Hepatocyte (in vitro differentiated cells): ENCODE measurements around the gene ZSWIM4.

Experiments
- EZH2 ChIP-seq: fragments of 200-600 bp; sonication (generic); IDR thresholded peaks from 2 replicates; pipeline ENCODE4 v1.6.1; 2016; ENCODE audit warnings: antibody characterized with exemption, mild to moderate bottlenecking, borderline replicate concordance
- EZH2phosphoT487 ChIP-seq: fragments of 200-600 bp; sonication (generic); IDR thresholded peaks from one replicate; pipeline ENCODE4 v1.6.1; 2018; ENCODE audit warnings: antibody characterized with exemption, mild to moderate bottlenecking, low read depth, moderate library complexity; ENCODE audit not compliant: unreplicated experiment, severe bottlenecking
- TF ChIP-seq, protein P1 (sequence below): fragments of 200-600 bp; sonication (generic); IDR thresholded peaks from 2 replicates; pipeline ENCODE4 v1.5.1; 2016; ENCODE audit warnings: antibody characterized with exemption, mild to moderate bottlenecking; ENCODE audit not compliant: poor library complexity

DNA sequence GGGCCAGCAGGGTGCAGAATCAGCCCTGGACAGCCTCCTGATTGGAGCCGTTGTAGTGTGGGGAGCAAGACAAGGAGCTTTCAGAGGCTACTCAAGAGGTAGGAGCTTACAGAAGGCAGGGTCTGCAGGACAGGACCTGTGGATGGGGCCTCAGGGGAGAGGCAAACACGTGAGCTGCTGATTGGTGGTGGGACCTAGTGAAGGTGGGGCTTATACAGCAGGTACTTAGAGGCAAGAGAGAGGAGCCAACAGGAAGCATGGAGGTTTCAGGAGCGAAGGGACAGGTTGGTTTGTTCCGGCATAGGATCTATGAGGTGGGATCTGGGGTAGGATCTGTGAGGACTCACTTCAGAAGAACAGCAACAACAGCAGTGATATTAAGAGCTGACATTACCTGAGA, 32.4 kb downstream of the ZSWIM4 start:
- TF ChIP-seq EZH2 (no peak), EZH2phosphoT487 (no peak)
- TF ChIP-seq, protein P1, sequence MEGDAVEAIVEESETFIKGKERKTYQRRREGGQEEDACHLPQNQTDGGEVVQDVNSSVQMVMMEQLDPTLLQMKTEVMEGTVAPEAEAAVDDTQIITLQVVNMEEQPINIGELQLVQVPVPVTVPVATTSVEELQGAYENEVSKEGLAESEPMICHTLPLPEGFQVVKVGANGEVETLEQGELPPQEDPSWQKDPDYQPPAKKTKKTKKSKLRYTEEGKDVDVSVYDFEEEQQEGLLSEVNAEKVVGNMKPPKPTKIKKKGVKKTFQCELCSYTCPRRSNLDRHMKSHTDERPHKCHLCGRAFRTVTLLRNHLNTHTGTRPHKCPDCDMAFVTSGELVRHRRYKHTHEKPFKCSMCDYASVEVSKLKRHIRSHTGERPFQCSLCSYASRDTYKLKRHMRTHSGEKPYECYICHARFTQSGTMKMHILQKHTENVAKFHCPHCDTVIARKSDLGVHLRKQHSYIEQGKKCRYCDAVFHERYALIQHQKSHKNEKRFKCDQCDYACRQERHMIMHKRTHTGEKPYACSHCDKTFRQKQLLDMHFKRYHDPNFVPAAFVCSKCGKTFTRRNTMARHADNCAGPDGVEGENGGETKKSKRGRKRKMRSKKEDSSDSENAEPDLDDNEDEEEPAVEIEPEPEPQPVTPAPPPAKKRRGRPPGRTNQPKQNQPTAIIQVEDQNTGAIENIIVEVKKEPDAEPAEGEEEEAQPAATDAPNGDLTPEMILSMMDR: no peak
